DOHH2 (cell line): Measurements from ENCODE around the gene EGFLAM.

ENCODE experiments used
- CTCF ChIP-seq: fragments of 200-600 bp; sonication (generic); IDR thresholded peaks from one replicate; pipeline ENCODE4 v1.5.1; 2014; ENCODE audit warnings: antibody characterized with exemption, mild to moderate bottlenecking, low read depth, low read length; ENCODE audit not compliant: poor library complexity, severe bottlenecking
- EZH2phosphoT487 ChIP-seq: fragments of 200-600 bp; sonication (generic); IDR thresholded peaks from 2 replicates; pipeline ENCODE4 v1.6.1; 2017; ENCODE audit warnings: borderline replicate concordance, mild to moderate bottlenecking, antibody characterized with exemption, low read length, moderate library complexity, mixed read lengths

DNA sequence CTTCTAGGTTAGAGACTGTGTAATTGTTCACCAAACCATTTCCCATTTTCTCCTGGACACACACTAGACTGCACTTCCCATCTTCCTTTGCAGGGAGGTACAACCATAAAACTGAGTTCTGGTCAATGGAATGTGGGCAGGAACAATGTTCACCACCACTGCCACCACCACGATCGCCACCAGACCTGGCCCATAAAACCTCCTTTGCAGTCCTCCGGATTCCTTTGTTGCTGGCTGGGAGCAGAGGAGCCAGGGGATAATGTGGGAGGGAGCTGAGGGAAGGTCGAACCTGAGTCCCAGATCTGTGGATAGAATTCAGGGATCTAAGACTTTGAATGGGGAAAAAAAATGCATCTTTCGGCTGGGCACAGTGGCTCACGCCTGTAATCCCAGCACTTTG, 29.4 kb upstream of the EGFLAM start:
- TF ChIP-seq CTCF: no peak
- TF ChIP-seq EZH2phosphoT487: no peak
